PC-3 (cell line): ENCODE results near the gene IGFBP4. TPM values are rescaled to one million over a fixed set of nuclear protein-coding genes. Genes with fewer than 3 reads are reported as not detected.

ENCODE experiments used
- ATAC-seq: fragments of 200-7000 bp; cut with Tn5 transposase; 2 replicates; pipeline ENCODE4 v1.9.1; 2020; ENCODE audit warnings: mild to moderate bottlenecking, moderate library complexity
- BruUV-seq: library from RNA; stranded (reverse); fragments of 400-500 nt; replicated peaks from 2 replicates; lab custom pipeline; 2021; lab: Mats Ljungman, UMichigan
- CTCF ChIA-PET: fragments of 300-600 bp; sonication (Branson Sonifier 250); formaldehyde crosslinking; loops from one replicate; lab custom pipeline; 2022; ENCODE audit warnings: antibody characterized with exemption; lab: Charles Lee
- POLR2A ChIA-PET: fragments of 300-600 bp; sonication (Branson Sonifier 250); formaldehyde crosslinking; loops from one replicate; lab custom pipeline; 2022; ENCODE audit warnings: antibody characterized with exemption; ENCODE audit not compliant: unreplicated experiment; lab: Charles Lee
- DNase-seq: peaks from one replicate; pipeline ENCODE4 v3.0.0-alpha.2; 2015
- H2AFZ ChIP-seq: fragments of 300-600 bp; sonication (generic); 2 replicates; pipeline ENCODE4 v1.6.0; 2016; ENCODE audit warnings: antibody characterized with exemption, low read length
- H3F3A ChIP-seq: fragments of 300-600 bp; sonication (generic); one replicate; pipeline ENCODE4 v1.6.0; 2017; ENCODE audit warnings: antibody characterized with exemption, low read length, control low read depth, mild to moderate bottlenecking; ENCODE audit not compliant: unreplicated experiment
- H3K27ac ChIP-seq: fragments of 300-600 bp; sonication (generic); 2 replicates; pipeline ENCODE4 v1.5.1; 2016; ENCODE audit warnings: mild to moderate bottlenecking, low read length
- H3K27me3 ChIP-seq: fragments of 300-600 bp; sonication (generic); 2 replicates; pipeline ENCODE4 v1.6.1; 2016; ENCODE audit warnings: low read length, mixed read lengths
- H3K36me3 ChIP-seq: fragments of 300-600 bp; sonication (generic); 2 replicates; pipeline ENCODE4 v1.6.1; 2016; ENCODE audit warnings: low read depth, mixed run types, low read length, mixed read lengths
- H3K4me1 ChIP-seq: fragments of 300-600 bp; sonication (generic); 2 replicates; pipeline ENCODE4 v1.5.1; 2016; ENCODE audit warnings: low read length; ENCODE audit not compliant: insufficient read depth
- H3K4me2 ChIP-seq: fragments of 300-600 bp; sonication (generic); 2 replicates; pipeline ENCODE4 v1.6.0; 2016; ENCODE audit warnings: low read length
- H3K4me3 ChIP-seq: fragments of 300-600 bp; sonication (generic); 2 replicates; pipeline ENCODE4 v1.5.1; 2016; ENCODE audit warnings: mild to moderate bottlenecking, low read length, mixed read lengths
- H3K79me2 ChIP-seq: fragments of 300-600 bp; sonication (generic); 2 replicates; pipeline ENCODE4 v1.6.1; 2017; ENCODE audit warnings: low read length, mixed read lengths
- H3K9ac ChIP-seq: fragments of 300-600 bp; sonication (generic); 2 replicates; pipeline ENCODE4 v1.6.0; 2016; ENCODE audit warnings: mild to moderate bottlenecking, low read length
- H3K9me2 ChIP-seq: fragments of 300-600 bp; sonication (generic); replicated peaks from 2 replicates; pipeline ENCODE4 v1.6.1; 2016; ENCODE audit warnings: mixed run types, low read length, mixed read lengths
- H3K9me3 ChIP-seq: fragments of 300-600 bp; sonication (generic); 2 replicates; pipeline ENCODE4 v1.6.1; 2016; ENCODE audit warnings: low read length, mixed read lengths
- H4K20me1 ChIP-seq: fragments of 300-600 bp; sonication (generic); 2 replicates; pipeline ENCODE4 v1.6.1; 2016; ENCODE audit warnings: low read length, mixed read lengths
- EZH2 ChIP-seq: fragments of 300-600 bp; sonication (generic); IDR thresholded peaks from one replicate; pipeline ENCODE4 v1.6.1; 2017; ENCODE audit warnings: antibody characterized with exemption, mild to moderate bottlenecking, low read length; ENCODE audit not compliant: unreplicated experiment
- EZH2phosphoT487 ChIP-seq: fragments of 300-600 bp; sonication (generic); IDR thresholded peaks from 2 replicates; pipeline ENCODE4 v1.6.1; 2018; ENCODE audit warnings: mild to moderate bottlenecking, antibody characterized with exemption, low read length, borderline replicate concordance
- intact Hi-C: fragments of 100-400 bp; cut with micrococcal nuclease; formaldehyde crosslinking; loops from 2 replicates; pipeline ENCODE4 v1.9.0; 2023
- total RNA-seq: library from RNA; depleted of rRNA; stranded (reverse); fragments of >200 nt; gene quantifications from 2 replicates; pipeline ENCODE4 v1.2.3, GENCODE V29; 2014
- TF ChIP-seq, protein P1 (sequence below): fragments of 300-600 bp; sonication (generic); conservative IDR thresholded peaks from 2 replicates; pipeline ENCODE4 v1.5.1; 2017; ENCODE audit warnings: antibody characterized with exemption, low read depth, mild to moderate bottlenecking, low read length

The IGFBP4 gene
- total RNA-seq, 1 experiment from 2014 or later = 164 TPM

DNA sequence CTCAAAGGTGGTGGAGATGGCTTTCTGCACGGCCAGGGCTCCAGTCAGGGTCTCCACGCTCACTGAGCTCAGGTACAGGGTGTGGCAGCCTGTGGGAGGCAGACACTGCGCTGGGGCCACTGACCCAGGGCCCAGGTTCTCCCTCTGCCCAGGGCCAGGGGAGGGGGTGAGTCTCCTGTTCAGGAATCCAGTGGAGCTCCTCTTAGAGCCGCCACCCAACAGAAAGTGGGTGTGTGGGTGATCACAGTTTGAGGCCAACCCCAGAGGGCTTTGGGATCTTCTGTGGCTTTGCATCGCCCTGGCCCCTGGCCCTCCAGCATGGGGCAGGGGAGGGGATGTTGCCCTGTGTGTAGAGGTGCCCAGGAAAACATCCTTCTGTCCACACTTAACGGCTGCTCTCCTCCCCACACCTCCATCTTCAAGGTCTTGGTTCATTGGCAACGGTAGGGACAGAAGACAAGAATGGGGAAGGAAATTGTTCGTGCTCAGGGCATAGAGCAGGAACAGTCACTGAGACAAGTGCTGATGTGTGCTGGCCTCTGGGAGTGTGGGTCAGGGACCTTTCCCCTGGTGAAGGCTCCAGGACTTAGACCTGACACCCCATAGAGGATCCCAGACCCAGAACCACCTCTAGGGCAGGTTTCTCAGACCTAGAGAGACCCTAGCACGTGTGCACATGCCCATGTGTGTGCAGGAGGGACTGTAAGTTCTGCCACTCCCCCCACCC lies 36.7 kb downstream of the IGFBP4 start:
- no TSS peak for BruUV-seq
- POLR2A ChIA-PET = no interaction called here
- Histone ChIP-seq H3K4me3 (no peak overlapping the region), H3K4me2 (no peak overlapping the region), H3K27ac (peak overlapping the region; percentile 99), H4K20me1 (no peaks in the 10 kb centered on the region), H3K36me3 (peaks cover 34% of the 10 kb centered on the region), H3K4me1 (peaks cover 21% of the 10 kb centered on the region), H2AFZ (no peak overlapping the region), H3K9ac (peak overlapping the region; percentile 35; the same call in 1 of the 2 replicates), H3K9me3 (no peaks in the 10 kb centered on the region), H3K9me2 (no peaks in the 10 kb centered on the region), H3F3A (peaks cover 5% of the 10 kb centered on the region), H3K27me3 (no peaks in the 10 kb centered on the region), H3K79me2 (no peaks in the 10 kb centered on the region)
- ATAC-seq = peak; percentile 27; the same call in 1 of the 2 replicates
- peak; percentile 13 for DNase-seq
- intact Hi-C loops = no loop called here
- CTCF ChIA-PET = no interaction called here
- TF ChIP-seq EZH2phosphoT487 = no peak
- TF ChIP-seq, protein P1, sequence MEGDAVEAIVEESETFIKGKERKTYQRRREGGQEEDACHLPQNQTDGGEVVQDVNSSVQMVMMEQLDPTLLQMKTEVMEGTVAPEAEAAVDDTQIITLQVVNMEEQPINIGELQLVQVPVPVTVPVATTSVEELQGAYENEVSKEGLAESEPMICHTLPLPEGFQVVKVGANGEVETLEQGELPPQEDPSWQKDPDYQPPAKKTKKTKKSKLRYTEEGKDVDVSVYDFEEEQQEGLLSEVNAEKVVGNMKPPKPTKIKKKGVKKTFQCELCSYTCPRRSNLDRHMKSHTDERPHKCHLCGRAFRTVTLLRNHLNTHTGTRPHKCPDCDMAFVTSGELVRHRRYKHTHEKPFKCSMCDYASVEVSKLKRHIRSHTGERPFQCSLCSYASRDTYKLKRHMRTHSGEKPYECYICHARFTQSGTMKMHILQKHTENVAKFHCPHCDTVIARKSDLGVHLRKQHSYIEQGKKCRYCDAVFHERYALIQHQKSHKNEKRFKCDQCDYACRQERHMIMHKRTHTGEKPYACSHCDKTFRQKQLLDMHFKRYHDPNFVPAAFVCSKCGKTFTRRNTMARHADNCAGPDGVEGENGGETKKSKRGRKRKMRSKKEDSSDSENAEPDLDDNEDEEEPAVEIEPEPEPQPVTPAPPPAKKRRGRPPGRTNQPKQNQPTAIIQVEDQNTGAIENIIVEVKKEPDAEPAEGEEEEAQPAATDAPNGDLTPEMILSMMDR = no peak
- TF ChIP-seq EZH2 = no peak

DNA sequence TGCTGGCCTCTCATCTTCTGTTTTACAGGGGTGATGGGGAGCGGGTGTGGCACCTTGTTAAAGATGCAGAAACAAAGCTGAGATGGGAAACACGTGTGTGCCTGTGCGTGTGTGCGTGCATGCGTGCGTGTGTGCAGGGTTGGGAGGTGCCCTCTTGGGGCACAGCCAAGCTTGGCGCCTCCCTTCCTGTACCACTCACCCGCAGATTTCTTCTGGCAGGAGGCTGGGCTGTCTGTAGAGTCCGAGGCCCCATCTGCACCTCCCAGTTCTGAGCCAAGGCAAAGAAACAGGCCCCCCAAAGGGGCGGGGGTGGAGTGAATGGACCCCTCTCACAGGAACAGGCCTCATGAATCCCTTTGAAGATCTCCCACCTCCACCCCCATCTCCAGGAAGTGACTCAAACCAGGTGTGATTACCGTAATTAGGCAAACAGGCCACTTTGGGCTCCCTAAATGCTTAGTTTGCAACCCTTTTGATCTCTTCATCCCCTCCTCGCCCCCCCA lies 37.3 kb downstream of the IGFBP4 start:
- Histone ChIP-seq H3K79me2 (no peaks in the 10 kb centered on the region), H3K27ac (peak overlapping the region; percentile 99), H3F3A (peaks cover 11% of the 10 kb centered on the region), H4K20me1 (no peaks in the 10 kb centered on the region), H2AFZ (no peak overlapping the region), H3K27me3 (no peaks in the 10 kb centered on the region), H3K4me2 (no peak overlapping the region), H3K9me2 (no peaks in the 10 kb centered on the region), H3K9me3 (no peaks in the 10 kb centered on the region), H3K4me3 (no peak overlapping the region), H3K9ac (peak overlapping the region; percentile 9; the same call in 1 of the 2 replicates), H3K4me1 (peaks cover 28% of the 10 kb centered on the region), H3K36me3 (peaks cover 40% of the 10 kb centered on the region)
- DNase-seq = peak; percentile 34
- CTCF ChIA-PET = no interaction called here
- ATAC-seq = peak; percentile 44
- TF ChIP-seq, protein P1 = no peak
- TF ChIP-seq EZH2phosphoT487 = no peak
- no peak for TF ChIP-seq EZH2
- POLR2A ChIA-PET = no interaction called here
- intact Hi-C loops = no loop called here
- no TSS peak for BruUV-seq

DNA sequence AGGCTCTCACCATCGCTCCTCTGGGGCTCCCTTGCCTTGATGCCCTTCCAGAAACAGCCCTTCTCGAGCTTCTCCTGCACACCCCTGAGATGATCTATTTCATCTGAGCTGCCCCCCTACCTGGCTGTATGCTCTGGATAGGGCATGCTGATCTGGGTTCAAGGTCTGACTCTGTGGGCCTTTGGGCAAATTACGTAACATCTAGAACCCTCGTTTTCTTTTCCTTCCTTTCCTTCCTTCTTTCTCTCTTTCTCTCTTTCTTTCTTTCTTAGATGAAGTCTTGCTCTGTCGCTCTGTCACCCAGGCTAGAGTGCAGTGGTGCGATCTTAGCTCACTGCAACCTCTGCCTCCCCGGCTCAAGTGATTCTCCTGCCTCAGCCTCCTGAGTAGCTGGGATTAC lies 37.9 kb downstream of the IGFBP4 start:
- ATAC-seq = no peak
- Histone ChIP-seq H3K9ac (peak overlapping the region; percentile 9; the same call in 1 of the 2 replicates), H3F3A (peaks cover 13% of the 10 kb centered on the region), H3K9me3 (no peaks in the 10 kb centered on the region), H3K9me2 (no peaks in the 10 kb centered on the region), H4K20me1 (no peaks in the 10 kb centered on the region), H3K4me2 (no peak overlapping the region), H3K27me3 (no peaks in the 10 kb centered on the region), H3K4me1 (peaks cover 33% of the 10 kb centered on the region), H3K4me3 (no peak overlapping the region), H3K79me2 (no peaks in the 10 kb centered on the region), H2AFZ (no peak overlapping the region), H3K36me3 (peaks cover 43% of the 10 kb centered on the region), H3K27ac (peak overlapping the region; percentile 99)
- TF ChIP-seq, protein P1 = no peak
- TF ChIP-seq EZH2phosphoT487 (no peak), EZH2 (no peak)
- intact Hi-C loops = no loop called here
- ChIA-PET POLR2A (no interaction called here), CTCF (no interaction called here)
- no peak for DNase-seq
- BruUV-seq = no TSS peak
